Smooth muscle cell (in vitro differentiated cells): ENCODE data around the gene SCAPER. TPM values are rescaled to one million over a fixed set of nuclear protein-coding genes. Genes with fewer than 3 reads are reported as not detected.

ENCODE experiments used
- DNase-seq: peaks from one replicate; lab custom pipeline; 2025; ENCODE audit not compliant: unreplicated experiment; lab: John Stamatoyannopoulos, UW
- H2AFZ ChIP-seq: fragments of 200-600 bp; sonication (generic); 2 replicates; pipeline ENCODE4 v1.6.0; 2016; ENCODE audit warnings: antibody characterized with exemption, low read depth, mild to moderate bottlenecking
- H3F3A ChIP-seq: fragments of 200-600 bp; sonication (generic); 2 replicates; pipeline ENCODE4 v1.6.0; 2017; ENCODE audit warnings: antibody characterized with exemption, low read depth
- H3K27ac ChIP-seq: fragments of 200-600 bp; sonication (generic); 2 replicates; pipeline ENCODE4 v1.5.1; 2016; ENCODE audit warnings: low read depth, mild to moderate bottlenecking
- H3K27me3 ChIP-seq: fragments of 200-600 bp; sonication (generic); 2 replicates; pipeline ENCODE4 v1.6.1; 2016; ENCODE audit warnings: low read depth, mild to moderate bottlenecking
- H3K36me3 ChIP-seq: fragments of 200-600 bp; sonication (generic); 2 replicates; pipeline ENCODE4 v1.5.1; 2016; ENCODE audit warnings: low read depth
- H3K4me1 ChIP-seq: fragments of 200-600 bp; sonication (generic); 2 replicates; pipeline ENCODE4 v1.5.1; 2016; ENCODE audit warnings: low read depth
- H3K4me2 ChIP-seq: fragments of 200-600 bp; sonication (generic); 2 replicates; pipeline ENCODE4 v1.6.0; 2016; ENCODE audit warnings: mild to moderate bottlenecking
- H3K4me3 ChIP-seq: fragments of 200-600 bp; sonication (generic); 2 replicates; pipeline ENCODE4 v1.5.1; 2016; ENCODE audit warnings: mild to moderate bottlenecking
- H3K79me2 ChIP-seq: fragments of 200-600 bp; sonication (generic); 2 replicates; pipeline ENCODE4 v1.6.0; 2016; ENCODE audit warnings: low read depth, mild to moderate bottlenecking
- H3K9ac ChIP-seq: fragments of 200-600 bp; sonication (generic); 2 replicates; pipeline ENCODE4 v1.6.0; 2016; ENCODE audit warnings: low read depth
- H3K9me3 ChIP-seq: fragments of 200-600 bp; sonication (generic); replicated peaks from 2 replicates; pipeline ENCODE4 v1.5.1; 2016; ENCODE audit warnings: low read depth
- H4K20me1 ChIP-seq: fragments of 200-600 bp; sonication (generic); 2 replicates; pipeline ENCODE4 v1.6.0; 2016; ENCODE audit warnings: low read depth
- CTCF ChIP-seq: fragments of 200-600 bp; sonication (generic); IDR thresholded peaks from 2 replicates; pipeline ENCODE4 v1.5.1; 2017; ENCODE audit warnings: borderline replicate concordance, mild to moderate bottlenecking, antibody characterized with exemption; ENCODE audit not compliant: insufficient read depth, poor library complexity, severe bottlenecking
- WGBS: methylation state at CpG from one replicate; pipeline ENCODE4 v1.1.7; 2016; ENCODE audit warnings: low lambda C conversion rate; 5-methylcytosine and 5-hydroxymethylcytosine counted together
- polyA plus RNA-seq: library from polyadenylated mRNA; unstranded; fragments of >200 nt; fragmentation: Nextera tagmentation; extraction: Ambion mirVana; gene quantifications from 2 replicates; pipeline ENCODE4 v1.2.1, GENCODE V29; 2016
- total RNA-seq: library from RNA; depleted of rRNA; stranded (reverse); fragments of >200 nt; gene quantifications from 2 replicates; pipeline ENCODE4 v1.2.3, GENCODE V29; 2014

The SCAPER gene
- total and polyA plus RNA-seq, 2 experiments from 2014 or later = 6.6 to 34.3 TPM

GRCh38 chr15:76935620-76936019 lies 30.5 kb upstream of the SCAPER start:
- Histone ChIP-seq H3K4me2 (no peak overlapping the region), H3K27me3 (no peaks in the 10 kb centered on the region), H3K9ac (no peak overlapping the region), H4K20me1 (peaks cover 14% of the 10 kb centered on the region), H3K4me1 (peaks cover 16% of the 10 kb centered on the region), H3K79me2 (peaks cover 19% of the 10 kb centered on the region), H3K9me3 (no peaks in the 10 kb centered on the region), H3K4me3 (no peak overlapping the region), H3K27ac (no peak overlapping the region), H3F3A (no peaks in the 10 kb centered on the region), H3K36me3 (no peaks in the 10 kb centered on the region), H2AFZ (no peak overlapping the region)
- no peak for DNase-seq
- WGBS = 99% methylated on average over 2 of the region's 2 CpGs
- no peak for TF ChIP-seq CTCF

GRCh38 chr15:76932135-76932966 lies 27.2 kb upstream of the SCAPER start:
- H2AFZ ChIP-seq = peak overlapping the region; percentile 94
- no peaks in the 10 kb centered on the region for H3K9me3 ChIP-seq
- no peaks in the 10 kb centered on the region for H3F3A ChIP-seq
- no peak for TF ChIP-seq CTCF
- peaks cover 44% of the 10 kb centered on the region for H3K4me1 ChIP-seq
- H4K20me1 ChIP-seq = peaks cover 7% of the 10 kb centered on the region
- peak overlapping the region; percentile 90 for H3K4me3 ChIP-seq
- H3K4me2 ChIP-seq = peak overlapping the region; percentile 98
- 20% methylated on average over 14 of the region's 14 CpGs for WGBS
- peaks cover 19% of the 10 kb centered on the region for H3K79me2 ChIP-seq
- peak overlapping the region; percentile 51 for H3K27ac ChIP-seq
- no peaks in the 10 kb centered on the region for H3K36me3 ChIP-seq
- H3K9ac ChIP-seq = peak overlapping the region; percentile 83
- DNase-seq = no peak
- no peaks in the 10 kb centered on the region for H3K27me3 ChIP-seq

- Histone ChIP-seq H3K36me3 (no peaks in the 10 kb centered on the region), H3K79me2 (peaks cover 19% of the 10 kb centered on the region), H3K4me2 (peak within 1 kb of the TSS; percentile 98), H3K4me1 (peaks cover 44% of the 10 kb centered on the region), H3K27ac (peak within 1 kb of the TSS; percentile 51), H3K27me3 (no peaks in the 10 kb centered on the region), H3F3A (no peaks in the 10 kb centered on the region), H3K9ac (peak within 1 kb of the TSS; percentile 83), H3K4me3 (peak within 1 kb of the TSS; percentile 90), H3K9me3 (no peaks in the 10 kb centered on the region), H4K20me1 (peaks cover 3% of the 10 kb centered on the region), H2AFZ (peak within 1 kb of the TSS; percentile 94)
- TF ChIP-seq CTCF = no peak
- WGBS = 1% methylated on average over 64 of the region's 96 CpGs
- DNase-seq = peak; percentile 62
These were observed 26.4 kb upstream of the SCAPER start, which contains the start of gene RCN2 for GRCh38 chr15:76931397-76932134. Gene RCN2 (plus strand): TSS chr15:76931749. CDS start chr15:76931842, 93 bp downstream.
